GM18498 (cell line): ENCODE results near the gene ADK.
"Not testable (repeated sequence)": the region's sequence is repeated elsewhere in the genome, so short reads cannot be mapped to it uniquely, and the experiment has no call there.

Experiments used
- ATAC-seq: cut with Tn5 transposase; IDR thresholded peaks from one replicate; pipeline ENCODE4 v1.9.1; 2021; ENCODE audit warnings: mild to moderate bottlenecking, moderate library complexity; ENCODE audit not compliant: unreplicated experiment

The ADK gene

DNA sequence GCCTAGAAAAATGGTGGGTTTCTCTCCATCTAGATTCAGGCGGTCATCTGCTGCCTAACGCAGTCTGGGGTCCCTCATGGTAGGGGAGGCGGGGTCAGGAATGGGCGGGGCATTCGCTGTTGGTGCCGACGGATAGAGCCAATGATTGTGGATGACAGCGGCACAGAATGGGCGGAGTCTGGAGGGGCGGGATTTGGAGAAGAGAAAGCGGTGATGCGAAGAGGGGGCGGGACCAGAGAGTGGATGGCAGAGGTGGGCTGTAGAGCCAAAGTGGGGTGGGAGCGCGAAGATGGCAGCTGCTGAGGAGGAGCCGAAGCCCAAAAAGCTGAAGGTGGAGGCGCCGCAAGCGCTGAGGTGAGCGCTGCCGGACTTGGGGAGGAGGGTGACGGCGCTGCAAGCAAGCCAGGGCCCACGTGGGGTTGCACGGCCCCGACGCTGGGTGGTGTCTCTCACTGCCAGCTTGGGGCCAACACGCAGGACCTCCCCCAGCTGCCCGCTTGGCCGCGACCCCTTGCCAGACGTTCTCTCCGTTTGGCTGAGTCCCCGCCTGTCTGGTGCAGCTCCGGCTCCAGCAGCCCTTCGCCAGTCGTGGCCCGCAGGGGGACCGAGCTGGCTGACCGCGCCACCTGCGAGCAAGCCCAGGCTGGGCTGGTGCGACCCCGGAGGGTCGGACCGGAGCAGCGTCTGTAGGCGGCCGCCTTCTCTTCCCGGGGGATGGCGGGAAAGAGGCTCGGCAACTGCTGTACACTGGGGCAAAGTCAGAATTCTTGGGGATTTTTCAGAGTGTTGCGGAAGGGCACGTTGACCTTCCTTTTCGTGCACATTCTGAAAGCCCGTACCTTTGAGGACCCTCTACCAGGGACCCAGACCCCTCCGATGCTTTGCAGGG lies at the start of gene ADK:
Gene ADK, plus strand, starts transcription at position 232 of the 889 bp plus-strand sequence. Its CDS starts 58 bp downstream, at position 290.
- peak; percentile 85 for ATAC-seq

DNA sequence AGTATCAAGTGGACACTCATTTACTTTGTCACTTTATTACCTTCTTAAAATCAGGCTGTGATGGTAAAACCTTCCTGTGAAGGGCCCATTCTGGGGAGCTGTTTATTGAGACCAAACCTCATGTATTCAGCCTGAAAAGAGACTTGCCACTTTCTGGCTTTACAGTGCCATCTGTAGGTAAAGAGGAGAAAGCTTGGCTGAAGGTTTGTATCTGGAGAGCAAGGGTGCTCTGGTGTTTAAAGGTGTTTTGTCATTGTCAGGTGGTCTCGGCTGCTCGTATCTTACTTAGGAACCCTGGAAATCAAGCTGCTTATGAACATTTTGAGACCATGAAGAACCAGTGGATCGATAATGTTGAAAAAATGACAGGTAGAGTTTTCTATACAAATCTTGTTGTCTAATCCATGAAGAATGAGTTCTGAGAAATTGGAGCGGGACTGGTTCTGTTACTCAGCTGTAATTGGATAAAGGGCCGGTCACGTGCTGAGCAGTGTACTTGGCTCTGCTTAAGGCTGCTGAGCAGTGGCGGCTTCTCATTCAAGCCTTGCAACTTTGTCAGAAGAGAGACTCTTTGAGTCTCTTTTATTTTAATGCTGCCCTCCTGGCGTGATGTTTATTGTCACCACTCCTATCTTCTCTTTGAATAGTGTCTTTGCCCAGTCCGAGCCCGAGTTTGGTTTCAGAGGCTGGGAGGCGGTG lies 47.3 kb upstream of the ADK start:
- ATAC-seq = no peak

DNA sequence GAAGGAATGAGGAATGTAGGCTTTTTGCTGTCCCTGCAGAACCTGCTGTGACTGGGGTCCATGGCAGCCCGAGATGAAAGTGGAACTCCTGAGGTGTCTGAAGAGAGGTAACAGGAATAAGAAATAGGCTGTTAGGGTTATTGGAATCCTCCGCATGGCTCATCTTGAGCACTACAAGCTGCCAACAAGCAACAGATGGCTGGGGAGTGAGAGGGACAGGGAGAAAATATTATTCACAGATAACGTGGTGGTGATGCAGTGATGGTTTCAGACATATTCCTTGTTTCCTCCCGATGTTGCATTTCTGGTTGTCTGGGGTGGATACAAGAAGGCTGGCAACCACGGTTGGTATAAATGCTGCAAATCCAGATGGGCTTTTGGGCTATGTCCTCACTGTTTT lies 46.5 kb upstream of the ADK start:
- no peak for ATAC-seq

DNA sequence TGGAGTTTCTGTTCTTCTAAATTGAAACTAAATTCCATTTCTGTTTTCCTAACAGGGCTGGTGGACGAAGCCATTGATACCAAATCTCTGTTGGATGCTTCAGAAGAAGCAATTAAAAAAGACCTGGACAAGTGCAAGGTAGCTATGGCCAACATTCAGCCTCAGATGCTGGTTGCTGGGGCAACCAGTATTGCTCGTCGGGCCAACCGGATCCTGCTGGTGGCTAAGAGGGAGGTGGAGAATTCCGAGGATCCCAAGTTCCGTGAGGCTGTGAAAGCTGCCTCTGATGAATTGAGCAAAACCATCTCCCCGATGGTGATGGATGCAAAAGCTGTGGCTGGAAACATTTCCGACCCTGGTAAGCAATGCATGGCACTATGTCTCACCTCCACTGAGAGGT lies 46.0 kb upstream of the ADK start:
- ATAC-seq = no peak

DNA sequence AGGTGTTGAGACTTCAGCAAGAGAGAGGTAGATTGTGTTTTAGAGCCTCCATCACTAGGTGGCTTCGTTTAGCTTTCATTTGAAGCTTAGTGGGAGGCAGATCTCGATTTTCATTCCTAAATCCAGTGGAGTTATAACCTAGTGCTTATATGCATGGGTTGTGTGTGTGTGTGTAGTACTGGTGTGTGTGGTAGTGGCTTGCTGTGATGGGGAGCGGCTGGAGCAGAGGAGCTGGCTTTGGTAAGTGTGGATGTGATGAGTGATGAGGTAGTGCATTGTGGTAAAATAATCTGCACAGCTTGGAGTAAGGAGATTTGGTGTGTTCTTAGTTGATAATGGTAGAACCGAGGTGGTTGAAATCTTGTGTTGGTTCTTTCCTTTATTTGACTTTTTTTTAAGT lies 43.6 kb upstream of the ADK start:
- no peak for ATAC-seq

DNA sequence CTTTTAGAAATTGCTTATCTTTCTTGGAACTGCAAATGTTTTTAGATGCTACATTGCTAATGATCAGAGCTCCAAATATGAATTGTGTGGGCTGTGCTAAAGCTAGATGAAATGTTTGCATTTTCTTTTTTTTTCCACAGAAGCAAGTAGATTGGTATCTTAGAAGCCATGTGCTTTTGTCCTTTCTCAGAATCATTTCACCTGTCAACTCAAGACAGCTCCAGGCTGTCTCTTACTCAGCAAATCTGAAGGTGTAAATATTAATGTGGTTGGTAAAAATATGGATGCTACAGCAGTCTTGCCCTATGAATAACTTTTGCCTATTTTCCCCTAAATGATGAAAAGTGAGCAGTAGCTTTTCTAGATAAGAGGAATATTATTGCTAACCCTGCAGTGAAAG lies 41.6 kb upstream of the ADK start:
- ATAC-seq = no peak

DNA sequence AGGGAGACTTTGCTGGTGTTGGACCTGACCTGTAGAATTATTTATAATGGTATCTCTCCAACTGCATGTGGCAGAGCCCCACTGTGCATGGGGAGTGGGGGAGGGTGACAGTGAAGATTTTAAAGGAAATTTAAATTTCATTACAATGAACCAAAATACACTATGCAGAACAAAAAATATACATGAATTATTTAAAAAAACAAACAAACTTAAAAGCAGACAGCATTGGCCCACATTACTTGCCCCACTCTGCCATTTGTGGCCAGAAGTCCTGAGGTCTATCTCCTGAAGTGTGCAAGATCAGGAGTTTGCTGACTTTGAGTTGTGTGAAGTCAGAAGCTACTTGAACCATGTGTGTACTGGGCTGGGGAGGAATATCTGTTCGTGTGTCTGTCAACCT lies 40.9 kb upstream of the ADK start:
- ATAC-seq = no peak

DNA sequence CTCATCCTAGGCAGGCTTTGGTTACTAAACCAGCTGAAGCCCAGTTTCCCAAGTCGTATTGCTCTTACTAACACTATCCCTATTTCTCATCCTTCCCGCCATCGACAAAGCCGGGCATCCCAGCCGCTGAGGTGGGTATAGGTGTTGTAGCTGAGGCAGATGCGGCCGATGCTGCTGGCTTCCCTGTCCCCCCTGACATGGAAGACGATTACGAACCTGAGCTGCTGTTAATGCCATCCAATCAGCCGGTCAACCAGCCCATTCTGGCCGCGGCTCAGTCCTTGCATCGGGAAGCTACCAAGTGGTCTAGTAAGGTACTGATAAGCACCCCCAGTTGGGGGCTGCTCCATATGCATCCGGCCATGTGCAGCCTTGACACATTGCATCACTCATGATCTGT lies 39.2 kb upstream of the ADK start:
- no peak for ATAC-seq

GRCh38 chr10:74113546-74113945 lies 37.5 kb upstream of the ADK start:
- no peak for ATAC-seq

- ATAC-seq = no peak
Observed at GRCh38 chr10:74114041-74114448, 37.0 kb upstream of the ADK start.

DNA sequence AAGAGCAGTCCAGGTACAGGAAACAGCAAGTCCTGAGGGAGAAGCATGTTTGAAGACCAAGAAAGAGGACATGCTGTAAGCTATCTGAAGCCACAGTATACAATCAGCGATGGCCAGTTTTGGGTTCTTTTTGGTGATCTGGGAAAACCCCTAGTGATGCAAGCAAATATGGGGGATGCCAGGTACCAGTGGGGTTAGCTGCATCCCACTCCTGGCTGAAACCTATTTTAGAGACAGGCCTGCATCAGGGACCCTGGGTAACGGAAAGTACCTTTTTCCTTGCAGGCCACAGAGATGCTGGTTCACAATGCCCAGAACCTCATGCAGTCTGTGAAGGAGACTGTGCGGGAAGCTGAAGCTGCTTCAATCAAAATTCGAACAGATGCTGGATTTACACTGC lies 33.3 kb upstream of the ADK start:
- no peak for ATAC-seq

DNA sequence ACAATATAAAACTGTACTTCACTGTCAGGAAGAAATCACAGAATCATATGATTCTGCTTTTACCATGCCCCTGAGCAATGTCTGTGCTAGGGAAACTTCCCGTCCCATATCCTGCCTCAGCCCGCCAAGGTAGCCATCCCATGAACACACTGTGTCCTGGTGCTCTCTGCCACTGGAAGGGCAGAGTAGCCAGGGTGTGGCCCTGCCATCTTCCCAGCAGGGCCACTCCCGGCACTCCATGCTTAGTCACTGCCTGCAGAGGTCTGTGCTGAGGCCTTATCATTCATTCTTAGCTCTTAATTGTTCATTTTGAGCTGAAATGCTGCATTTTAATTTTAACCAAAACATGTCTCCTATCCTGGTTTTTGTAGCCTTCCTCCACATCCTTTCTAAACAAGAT lies 32.2 kb upstream of the ADK start:
- ATAC-seq = no peak

DNA sequence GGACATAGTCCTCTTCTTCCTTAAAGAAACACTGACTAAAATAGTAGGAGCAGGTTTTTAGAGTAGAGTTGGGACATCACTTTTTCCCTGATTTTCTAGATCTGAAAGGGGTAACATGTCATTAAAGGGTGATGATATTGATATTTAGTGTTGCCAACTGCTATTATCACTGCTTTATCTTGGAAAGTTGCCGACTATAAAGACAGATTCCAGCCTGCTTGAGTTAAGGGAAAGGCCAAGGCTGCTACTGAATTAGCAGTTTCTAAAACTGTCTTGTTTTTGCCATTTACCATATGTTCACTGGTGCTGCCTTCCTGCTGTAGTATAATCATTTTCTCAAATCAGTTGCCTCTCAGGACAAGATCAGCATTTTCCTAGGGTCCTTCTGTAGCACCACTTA lies 30.1 kb upstream of the ADK start:
- ATAC-seq = no peak

- ATAC-seq = no peak
Observed at GRCh38 chr10:74121368-74121767, 29.7 kb upstream of the ADK start.

GRCh38 chr10:74122060-74122459 lies 29.0 kb upstream of the ADK start:
- no peak for ATAC-seq

GRCh38 chr10:74123081-74123480 lies 27.9 kb upstream of the ADK start:
- ATAC-seq = no peak

DNA sequence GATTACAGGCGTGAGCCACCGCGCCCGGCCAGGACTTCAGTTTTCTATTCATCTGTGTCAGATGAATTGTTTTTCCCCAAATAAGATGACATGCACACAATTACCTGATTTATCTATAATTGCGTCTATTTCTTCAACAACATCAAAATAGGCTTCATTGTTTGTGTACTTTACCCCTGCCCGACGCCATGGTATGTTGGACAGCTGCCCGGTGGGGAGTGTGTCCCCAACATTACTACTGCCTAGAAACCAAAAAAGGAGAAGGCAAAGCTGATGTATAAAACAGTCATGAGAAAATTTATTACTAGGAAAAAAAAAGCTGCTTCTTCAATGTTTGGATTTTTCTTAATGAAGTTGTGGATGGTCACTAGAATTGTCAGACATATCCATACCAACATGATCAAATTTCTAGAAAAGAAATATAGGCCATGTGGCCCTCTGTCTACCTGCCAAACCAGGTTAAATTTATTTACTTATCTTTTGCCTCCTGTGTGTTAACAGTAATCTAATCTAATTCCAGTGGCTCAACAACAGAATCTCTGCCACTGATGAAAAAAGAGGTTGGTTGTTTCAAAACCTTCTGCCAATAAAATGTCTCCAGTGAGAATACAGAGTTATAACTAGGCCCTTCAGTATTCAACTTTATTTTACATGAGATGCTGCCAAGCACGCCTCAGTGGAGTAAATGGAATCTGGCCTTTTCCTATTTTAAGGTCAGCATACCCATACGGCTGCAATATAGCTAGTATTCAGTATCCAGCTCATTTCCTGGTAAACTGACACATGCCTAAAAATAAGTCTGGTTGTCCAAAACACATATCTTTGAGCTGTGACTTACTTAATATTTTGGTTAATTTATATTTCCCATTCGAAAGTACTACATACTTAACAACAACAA lies 16.8 kb upstream of the ADK start:
- ATAC-seq = no peak

GRCh38 chr10:74135452-74135851 lies 15.6 kb upstream of the ADK start:
- ATAC-seq = no peak

DNA sequence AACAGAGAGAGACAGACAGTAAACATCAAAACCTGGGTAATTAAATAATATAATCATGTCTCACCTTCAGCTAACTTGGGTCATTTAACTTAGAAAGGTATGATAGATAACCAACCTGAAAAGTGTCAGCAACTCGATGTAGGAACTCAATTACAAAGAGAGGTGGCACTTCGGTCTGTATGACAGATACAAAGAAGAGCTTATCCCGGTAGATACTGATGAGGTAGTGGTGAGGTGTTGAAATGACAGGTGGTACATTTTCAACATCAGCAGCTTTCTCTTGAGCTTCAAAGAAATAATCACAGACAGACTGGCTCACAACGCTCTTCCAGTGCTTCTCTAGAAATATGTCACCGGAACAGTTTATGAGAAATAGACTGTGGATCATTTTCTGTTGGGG lies 13.0 kb upstream of the ADK start:
- no peak for ATAC-seq

- not testable (repeated sequence) for ATAC-seq
Observed at GRCh38 chr10:74138596-74138995, 12.4 kb upstream of the ADK start.

DNA sequence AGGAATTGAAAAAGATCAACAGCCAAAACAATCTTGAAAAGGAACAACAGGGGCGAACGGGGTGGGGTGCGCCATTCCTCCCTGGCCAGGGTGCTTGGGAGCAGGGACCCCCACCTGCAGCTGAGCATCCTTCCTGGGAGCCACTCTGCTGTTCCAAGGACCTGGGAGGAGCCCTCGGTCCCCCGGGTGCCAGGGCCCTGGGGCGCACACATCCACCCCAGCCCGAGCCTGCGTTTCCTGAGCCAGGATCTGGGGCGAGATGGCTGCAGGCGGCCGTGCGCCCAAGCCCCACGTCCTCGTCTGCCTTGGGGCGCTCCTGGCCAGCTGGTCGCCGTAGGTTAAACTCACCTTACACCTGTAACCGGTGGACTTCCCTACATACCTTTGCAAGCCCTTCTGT lies 11.0 kb upstream of the ADK start:
- no peak for ATAC-seq
